SK-N-SH treated with all-trans-retinoic acid at 6 μM for 48 hours (cell line): Measurements from ENCODE around the gene P2RX3.

Source experiments
- ATAC-seq: fragments of 200-7000 bp; cut with Tn5 transposase; 3 replicates; pipeline ENCODE4 v1.9.1; 2020; ENCODE audit warnings: mild to moderate bottlenecking, moderate library complexity
- ARNTL ChIP-seq: fragments of 450-650 bp; formaldehyde crosslinking; IDR thresholded peaks from 2 replicates; pipeline ENCODE4 v1.5.0; 2020; ENCODE audit warnings: low read depth, mild to moderate bottlenecking, moderate library complexity, borderline replicate concordance
- BACH2 ChIP-seq: fragments of 250-450 bp; sonication (Bioruptor Pico); IDR thresholded peaks from 2 replicates; pipeline ENCODE4 v1.9.0; 2021; ENCODE audit warnings: mild to moderate bottlenecking, borderline replicate concordance
- CREB5 ChIP-seq: fragments of 250-450 bp; sonication (Bioruptor Pico); IDR thresholded peaks from 2 replicates; pipeline ENCODE4 v1.5.1; 2020; ENCODE audit warnings: low read depth, mild to moderate bottlenecking, moderate library complexity
- CSDC2 ChIP-seq: fragments of 250-450 bp; sonication (Bioruptor Pico); IDR thresholded peaks from 2 replicates; pipeline ENCODE4 v1.5.0; 2020; ENCODE audit warnings: mild to moderate bottlenecking, moderate library complexity
- ESRRG ChIP-seq: fragments of 250-450 bp; sonication (Bioruptor Pico); IDR thresholded peaks from 2 replicates; pipeline ENCODE4 v1.6.1; 2021; ENCODE audit warnings: mild to moderate bottlenecking
- GLIS3 ChIP-seq: fragments of 250-450 bp; sonication (Bioruptor Pico); IDR thresholded peaks from 2 replicates; pipeline ENCODE4 v1.5.0; 2020; ENCODE audit warnings: mild to moderate bottlenecking, moderate library complexity
- ISL1 ChIP-seq: fragments of 250-450 bp; sonication (Bioruptor Pico); IDR thresholded peaks from 2 replicates; pipeline ENCODE4 v2.1.2; 2022; ENCODE audit warnings: mild to moderate bottlenecking, moderate library complexity
- OSR1 ChIP-seq: fragments of 250-450 bp; sonication (Bioruptor Pico); IDR thresholded peaks from 2 replicates; pipeline ENCODE4 v1.8.0; 2022; ENCODE audit warnings: moderate library complexity, mild to moderate bottlenecking, inconsistent platforms
- POU6F1 ChIP-seq: fragments of 250-450 bp; sonication (Bioruptor Pico); IDR thresholded peaks from 2 replicates; pipeline ENCODE4 v1.8.0; 2021; ENCODE audit warnings: low read depth, mild to moderate bottlenecking, moderate library complexity, borderline replicate concordance
- PPARA ChIP-seq: fragments of 250-450 bp; sonication (Bioruptor Pico); IDR thresholded peaks from 2 replicates; pipeline ENCODE4 v1.5.0; 2020; ENCODE audit warnings: mild to moderate bottlenecking, borderline replicate concordance
- RARB ChIP-seq: fragments of 250-450 bp; sonication (Bioruptor Pico); IDR thresholded peaks from 2 replicates; pipeline ENCODE4 v1.8.0; 2021; ENCODE audit warnings: mild to moderate bottlenecking, moderate library complexity
- SNAI2 ChIP-seq: fragments of 250-450 bp; sonication (Bioruptor Pico); IDR thresholded peaks from 2 replicates; pipeline ENCODE4 v1.5.0; 2020; ENCODE audit warnings: mild to moderate bottlenecking, moderate library complexity
- TCF4 ChIP-seq: fragments of 250-450 bp; sonication (Bioruptor Pico); IDR thresholded peaks from 2 replicates; pipeline ENCODE4 v1.8.0; 2021; ENCODE audit warnings: mild to moderate bottlenecking, moderate library complexity, borderline replicate concordance
- TOX ChIP-seq: fragments of 250-450 bp; sonication (Bioruptor Pico); IDR thresholded peaks from 2 replicates; pipeline ENCODE4 v1.8.0; 2021; ENCODE audit warnings: mild to moderate bottlenecking, moderate library complexity, borderline replicate concordance
- ZC3H10 ChIP-seq: fragments of 250-450 bp; sonication (Bioruptor Pico); IDR thresholded peaks from 2 replicates; pipeline ENCODE4 v1.5.1; 2021; ENCODE audit warnings: mild to moderate bottlenecking, moderate library complexity
- ZFP3 ChIP-seq: fragments of 250-450 bp; sonication (Bioruptor Pico); IDR thresholded peaks from 2 replicates; pipeline ENCODE4 v1.5.0; 2020; ENCODE audit warnings: mild to moderate bottlenecking, moderate library complexity
- ZFP30 ChIP-seq: fragments of 450-650 bp; formaldehyde crosslinking; IDR thresholded peaks from 2 replicates; pipeline ENCODE4 v1.5.0; 2022; ENCODE audit warnings: mild to moderate bottlenecking, moderate library complexity
- ZNF565 ChIP-seq: fragments of 450-650 bp; formaldehyde crosslinking; conservative IDR thresholded peaks from 2 replicates; pipeline ENCODE4 v1.5.0; 2020; ENCODE audit warnings: low read depth, mild to moderate bottlenecking, moderate library complexity
- ZNF70 ChIP-seq: fragments of 450-650 bp; formaldehyde crosslinking; IDR thresholded peaks from 2 replicates; pipeline ENCODE4 v1.5.0; 2020; ENCODE audit warnings: mild to moderate bottlenecking, moderate library complexity
- ZNF8 ChIP-seq: fragments of 450-650 bp; formaldehyde crosslinking; IDR thresholded peaks from 2 replicates; pipeline ENCODE4 v1.5.0; 2020; ENCODE audit warnings: mild to moderate bottlenecking, moderate library complexity
- TF ChIP-seq, protein P1 (sequence below): fragments of 250-450 bp; sonication (Bioruptor Pico); IDR thresholded peaks from 2 replicates; pipeline ENCODE4 v1.5.0; 2020; ENCODE audit warnings: mild to moderate bottlenecking, moderate library complexity
- TF ChIP-seq, protein P2 (sequence below): fragments of 250-450 bp; sonication (Bioruptor Pico); IDR thresholded peaks from 2 replicates; pipeline ENCODE4 v1.8.0; 2020; ENCODE audit warnings: mild to moderate bottlenecking, moderate library complexity, borderline replicate concordance

Gene P2RX3

GRCh38 chr11:57358543-57358961, 20.4 kb downstream of the P2RX3 start:
- no peak for TF ChIP-seq ZC3H10 (CRISPR knock-in tag)
- ATAC-seq = no peak

GRCh38 chr11:57358991-57359390, 20.8 kb downstream of the P2RX3 start:
- no peak for ATAC-seq

DNA sequence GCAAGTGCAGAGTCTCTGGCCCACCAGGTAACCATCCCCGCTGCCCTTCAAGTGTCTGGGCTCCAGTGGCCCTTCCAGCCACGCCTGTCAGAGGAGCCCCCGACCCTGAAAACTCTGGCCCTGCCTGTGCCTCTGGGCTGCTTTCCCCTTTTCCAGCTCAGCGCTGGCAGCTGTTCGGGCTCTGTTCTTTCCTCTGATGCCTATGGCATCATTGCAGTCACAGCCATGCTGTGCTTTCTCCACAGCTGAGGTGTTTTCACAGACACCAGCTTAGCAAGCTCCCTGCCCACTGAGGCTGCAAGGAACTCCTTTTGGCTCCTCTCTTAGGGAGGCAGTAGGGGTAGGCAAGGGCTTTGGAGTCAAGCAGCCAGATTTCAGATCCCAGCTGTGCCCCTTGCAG, 21.2 kb downstream of the P2RX3 start:
- TF ChIP-seq TOX (no peak), TCF4 (no peak), POU6F1 (no peak), ZFP30 (CRISPR knock-in tag) (no peak), ZNF70 (CRISPR knock-in tag) (no peak), BACH2 (CRISPR knock-in tag) (no peak), SNAI2 (CRISPR knock-in tag) (no peak), ESRRG (CRISPR knock-in tag) (no peak)

More at GRCh38 chr11:57358991-57359390, 20.8 kb downstream of the P2RX3 start:
- TF ChIP-seq SNAI2 (CRISPR knock-in tag) (no peak), BACH2 (CRISPR knock-in tag) (no peak), RARB (CRISPR knock-in tag) (no peak), OSR1 (CRISPR knock-in tag) (no peak), ZNF565 (CRISPR knock-in tag) (no peak), TCF4 (no peak), ZFP30 (CRISPR knock-in tag) (no peak), PPARA (CRISPR knock-in tag) (no peak), ZFP3 (CRISPR knock-in tag) (no peak), ARNTL (CRISPR knock-in tag) (no peak), CREB5 (no peak), GLIS3 (no peak), ZNF8 (CRISPR knock-in tag) (no peak), ISL1 (CRISPR knock-in tag) (no peak), ESRRG (CRISPR knock-in tag) (no peak)
- TF ChIP-seq, protein P1, sequence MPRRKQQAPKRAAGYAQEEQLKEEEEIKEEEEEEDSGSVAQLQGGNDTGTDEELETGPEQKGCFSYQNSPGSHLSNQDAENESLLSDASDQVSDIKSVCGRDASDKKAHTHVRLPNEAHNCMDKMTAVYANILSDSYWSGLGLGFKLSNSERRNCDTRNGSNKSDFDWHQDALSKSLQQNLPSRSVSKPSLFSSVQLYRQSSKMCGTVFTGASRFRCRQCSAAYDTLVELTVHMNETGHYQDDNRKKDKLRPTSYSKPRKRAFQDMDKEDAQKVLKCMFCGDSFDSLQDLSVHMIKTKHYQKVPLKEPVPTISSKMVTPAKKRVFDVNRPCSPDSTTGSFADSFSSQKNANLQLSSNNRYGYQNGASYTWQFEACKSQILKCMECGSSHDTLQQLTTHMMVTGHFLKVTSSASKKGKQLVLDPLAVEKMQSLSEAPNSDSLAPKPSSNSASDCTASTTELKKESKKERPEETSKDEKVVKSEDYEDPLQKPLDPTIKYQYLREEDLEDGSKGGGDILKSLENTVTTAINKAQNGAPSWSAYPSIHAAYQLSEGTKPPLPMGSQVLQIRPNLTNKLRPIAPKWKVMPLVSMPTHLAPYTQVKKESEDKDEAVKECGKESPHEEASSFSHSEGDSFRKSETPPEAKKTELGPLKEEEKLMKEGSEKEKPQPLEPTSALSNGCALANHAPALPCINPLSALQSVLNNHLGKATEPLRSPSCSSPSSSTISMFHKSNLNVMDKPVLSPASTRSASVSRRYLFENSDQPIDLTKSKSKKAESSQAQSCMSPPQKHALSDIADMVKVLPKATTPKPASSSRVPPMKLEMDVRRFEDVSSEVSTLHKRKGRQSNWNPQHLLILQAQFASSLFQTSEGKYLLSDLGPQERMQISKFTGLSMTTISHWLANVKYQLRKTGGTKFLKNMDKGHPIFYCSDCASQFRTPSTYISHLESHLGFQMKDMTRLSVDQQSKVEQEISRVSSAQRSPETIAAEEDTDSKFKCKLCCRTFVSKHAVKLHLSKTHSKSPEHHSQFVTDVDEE (CRISPR knock-in tag) = no peak

GRCh38 chr11:57359896-57360690, 21.9 kb downstream of the P2RX3 start:
- no peak for ATAC-seq
- TF ChIP-seq, protein P2, sequence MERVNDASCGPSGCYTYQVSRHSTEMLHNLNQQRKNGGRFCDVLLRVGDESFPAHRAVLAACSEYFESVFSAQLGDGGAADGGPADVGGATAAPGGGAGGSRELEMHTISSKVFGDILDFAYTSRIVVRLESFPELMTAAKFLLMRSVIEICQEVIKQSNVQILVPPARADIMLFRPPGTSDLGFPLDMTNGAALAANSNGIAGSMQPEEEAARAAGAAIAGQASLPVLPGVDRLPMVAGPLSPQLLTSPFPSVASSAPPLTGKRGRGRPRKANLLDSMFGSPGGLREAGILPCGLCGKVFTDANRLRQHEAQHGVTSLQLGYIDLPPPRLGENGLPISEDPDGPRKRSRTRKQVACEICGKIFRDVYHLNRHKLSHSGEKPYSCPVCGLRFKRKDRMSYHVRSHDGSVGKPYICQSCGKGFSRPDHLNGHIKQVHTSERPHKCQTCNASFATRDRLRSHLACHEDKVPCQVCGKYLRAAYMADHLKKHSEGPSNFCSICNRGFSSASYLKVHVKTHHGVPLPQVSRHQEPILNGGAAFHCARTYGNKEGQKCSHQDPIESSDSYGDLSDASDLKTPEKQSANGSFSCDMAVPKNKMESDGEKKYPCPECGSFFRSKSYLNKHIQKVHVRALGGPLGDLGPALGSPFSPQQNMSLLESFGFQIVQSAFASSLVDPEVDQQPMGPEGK (CRISPR knock-in tag) = no peak
- TF ChIP-seq ISL1 (CRISPR knock-in tag) (no peak), ZFP30 (CRISPR knock-in tag) (no peak), POU6F1 (no peak), RARB (CRISPR knock-in tag) (no peak), SNAI2 (CRISPR knock-in tag) (no peak), ZNF565 (CRISPR knock-in tag) (no peak), CSDC2 (no peak), ZFP3 (CRISPR knock-in tag) (no peak)
- TF ChIP-seq, protein P1 (CRISPR knock-in tag) = no peak

More for the DNA sequence above, 21.2 kb downstream of the P2RX3 start:
- ATAC-seq = no peak
